Endothelial cell of umbilical vein (primary cell): Measurements from ENCODE around the gene FRRS1. TPM values are rescaled to one million over a fixed set of nuclear protein-coding genes. Genes with fewer than 3 reads are reported as not detected.

Experiments used
- BruUV-seq: library from RNA; stranded (reverse); fragments of 400-500 nt; replicated peaks from 2 replicates; lab custom pipeline; 2021; lab: Mats Ljungman, UMichigan
- CTCF ChIA-PET: fragments of 300-600, 350-600 bp; sonication (Branson Sonifier 250); formaldehyde crosslinking; loops from one replicate; lab custom pipeline; 2021; ENCODE audit warnings: antibody characterized with exemption, inconsistent platforms; lab: Charles Lee
- POLR2A ChIA-PET: fragments of 300-600, 350-600 bp; sonication (Branson Sonifier 250); formaldehyde crosslinking; loops from one replicate; lab custom pipeline; 2021; ENCODE audit warnings: antibody characterized with exemption, inconsistent platforms; lab: Charles Lee
- DNase-seq: peaks from one replicate; pipeline ENCODE4 v3.0.0-alpha.2; 2011; ENCODE audit warnings: low read depth, low spot score
- FAIRE-seq: peaks from 2 replicates; lab custom pipeline; 2011; peaks lifted over from hg19 to GRCh38; lab: Jason Lieb, UNC
- H2AFZ ChIP-seq: 2 replicates; pipeline ENCODE4 v1.6.0; 2012; ENCODE audit warnings: low read depth, low read length, control low read depth, inconsistent platforms
- H3K27ac ChIP-seq: 2 replicates; pipeline ENCODE4 v1.5.1; 2011; ENCODE audit warnings: low read depth, mild to moderate bottlenecking, control low read depth, low read length, moderate library complexity; ENCODE audit not compliant: insufficient read depth
- H3K27me3 ChIP-seq, 2 experiments: 2 replicates each; pipeline versions ENCODE4 v1.6.0 to v1.6.1; 2011; ENCODE audit warnings: low read length in 2 of 2, mixed read lengths in 1 of 2; ENCODE audit not compliant: control insufficient read depth in 2 of 2, insufficient read depth in 2 of 2
- H3K36me3 ChIP-seq, 2 experiments: 2 replicates in 1 of 2; 3 replicates in 1 of 2; pipeline ENCODE4 v1.5.1; 2011; ENCODE audit warnings: low read length in 2 of 2, mild to moderate bottlenecking in 1 of 2, moderate library complexity in 1 of 2; ENCODE audit not compliant: control insufficient read depth in 2 of 2, insufficient read depth in 2 of 2; ENCODE audit errors: extremely low read depth in 1 of 2
- H3K4me1 ChIP-seq: 3 replicates; pipeline ENCODE4 v1.5.1; 2011; ENCODE audit warnings: mild to moderate bottlenecking, low read length; ENCODE audit not compliant: control insufficient read depth, insufficient read depth; ENCODE audit errors: extremely low read depth
- H3K4me2 ChIP-seq: 2 replicates; pipeline ENCODE4 v1.6.1; 2011; ENCODE audit warnings: low read length, control low read depth, mixed read lengths; ENCODE audit not compliant: insufficient read depth
- H3K4me3 ChIP-seq, 3 experiments: fragments of 200-600 bp in 1 of 3; sonication (generic), shearing (Covaris generic) in 1 of 3; replicated peaks in 1 of 3; 2 replicates each; pipeline ENCODE4 v1.5.1; 2011 to 2016; ENCODE audit warnings: control low read depth in 3 of 3, low read length in 3 of 3, mild to moderate bottlenecking in 2 of 3, inconsistent platforms in 1 of 3, low read depth in 1 of 3, moderate library complexity in 1 of 3; ENCODE audit not compliant: insufficient read depth in 1 of 3
- H3K79me2 ChIP-seq: 2 replicates; pipeline ENCODE4 v1.6.0; 2012; ENCODE audit warnings: low read length, inconsistent platforms; ENCODE audit not compliant: control insufficient read depth, insufficient read depth
- H3K9ac ChIP-seq: replicated peaks from 2 replicates; pipeline ENCODE3; 2011; ENCODE audit warnings: low read length, control low read depth; ENCODE audit not compliant: insufficient read depth; ENCODE audit errors: extremely low read depth
- H3K9me1 ChIP-seq: replicated peaks from 3 replicates; pipeline ENCODE4 v1.6.0; 2011; ENCODE audit warnings: mild to moderate bottlenecking, low read length; ENCODE audit not compliant: control insufficient read depth, insufficient read depth; ENCODE audit errors: extremely low read depth
- H3K9me3 ChIP-seq: replicated peaks from 2 replicates; pipeline ENCODE4 v1.5.1; 2012; ENCODE audit warnings: low read length, inconsistent platforms; ENCODE audit not compliant: control insufficient read depth, insufficient read depth
- H4K20me1 ChIP-seq: replicated peaks from 2 replicates; pipeline ENCODE3; 2011; ENCODE audit warnings: mild to moderate bottlenecking, low read length; ENCODE audit not compliant: control insufficient read depth, insufficient read depth; ENCODE audit errors: extremely low read depth
- CTCF ChIP-seq, 2 donors: IDR thresholded peaks; 1 replicate in 1 of 2; 2 replicates in 1 of 2; pipeline ENCODE4 v1.5.1; 2011; ENCODE audit warnings: low read length in 2 of 2, mild to moderate bottlenecking in 2 of 2, moderate library complexity in 2 of 2, control low read depth in 1 of 2, inconsistent platforms in 1 of 2, low read depth in 1 of 2; ENCODE audit not compliant: insufficient read depth in 1 of 2; ENCODE audit errors: extremely low read depth in 1 of 2
- EZH2 ChIP-seq: IDR thresholded peaks from 2 replicates; pipeline ENCODE4 v1.6.1; 2012; ENCODE audit warnings: borderline replicate concordance, low read depth, mild to moderate bottlenecking, moderate library complexity, low read length, inconsistent platforms; ENCODE audit not compliant: severe bottlenecking
- FOS ChIP-seq: IDR thresholded peaks from 2 replicates; pipeline ENCODE4 v1.6.1; 2011; ENCODE audit warnings: mild to moderate bottlenecking, low read length, moderate library complexity, borderline replicate concordance; ENCODE audit not compliant: insufficient read depth
- GATA2 ChIP-seq: IDR thresholded peaks from 2 replicates; pipeline ENCODE4 v1.7.0; 2011; ENCODE audit warnings: low read depth, mild to moderate bottlenecking, moderate library complexity, mixed read lengths, low read length; ENCODE audit not compliant: insufficient read length, insufficient read depth
- JUN ChIP-seq: IDR thresholded peaks from 2 replicates; pipeline ENCODE4 v1.6.1; 2011; ENCODE audit warnings: borderline replicate concordance, low read depth; ENCODE audit not compliant: insufficient read length, insufficient read depth
- MAX ChIP-seq: IDR thresholded peaks from 2 replicates; pipeline ENCODE4 v1.6.1; 2011; ENCODE audit not compliant: insufficient read depth, insufficient read length
- MYC ChIP-seq: IDR thresholded peaks from one replicate; pipeline ENCODE4 v1.6.1; 2011; ENCODE audit warnings: mild to moderate bottlenecking, low read depth, low read length
- POLR2A ChIP-seq: IDR thresholded peaks from 2 replicates; pipeline ENCODE4 v1.6.1; 2012; ENCODE audit warnings: low read depth, mild to moderate bottlenecking, control low read depth, low read length
- POLR2AphosphoS5 ChIP-seq: IDR thresholded peaks from 2 replicates; pipeline ENCODE4 v1.6.1; 2012; ENCODE audit warnings: low read depth, mild to moderate bottlenecking, control low read depth, low read length, moderate library complexity; ENCODE audit not compliant: insufficient read depth
- dilution Hi-C: fragments of 300-500 bp; cut with MboI; formaldehyde crosslinking; loops from one replicate; pipeline ENCODE4 v1.15.0; 2019; ENCODE audit warnings: low sequenced_read_pairs; ENCODE audit not compliant: extremely low pct_ligation_motif_present
- intact Hi-C: fragments of 100-400 bp; cut with micrococcal nuclease; formaldehyde crosslinking; loops from one replicate; pipeline ENCODE4 v1.10.0; 2022
- polyA plus RNA-seq, 4 experiments: library from polyadenylated mRNA; depleted of rRNA in 3 of 4; stranded (reverse) in 3 of 4; unstranded in 1 of 4; fragments of >200 nt; gene quantifications; 2 replicates each; pipeline versions ENCODE4 v1.2.1 to v1.2.3, GENCODE V29; 2011 to 2012; ENCODE audit warnings: missing spikeins in 1 of 4
- total RNA-seq: library from RNA; stranded (reverse); gene quantifications from 2 replicates; pipeline ENCODE4 v1.2.3, GENCODE V29; 2021

FRRS1 gene
- total and polyA plus RNA-seq, 2 donors (not counting 3 experiments of a cell fraction or from before 2014, with no cell fraction given) = 1.1 to 3.1 TPM

- Histone ChIP-seq H3K9ac (no peak overlapping the region), H4K20me1 (no peaks in the 10 kb centered on the region), H3K79me2 (no peaks in the 10 kb centered on the region), H3K27ac (no peak overlapping the region), H3K36me3 (no peaks in the 10 kb centered on the region), H3K4me1 (no peaks in the 10 kb centered on the region), H3K4me3 (no peak overlapping the region), H3K27me3 (peaks cover 9 to 19% of the 10 kb centered on the region in 2 experiments), H2AFZ (no peak overlapping the region), H3K4me2 (no peak overlapping the region), H3K9me3 (no peaks in the 10 kb centered on the region), H3K9me1 (no peaks in the 10 kb centered on the region)
- DNase-seq = no peak
- no peak for TF ChIP-seq MYC
- no peak for TF ChIP-seq GATA2
- TF ChIP-seq CTCF (IDR thresholded peaks at IDR 0.05; ENCODE audit: extremely low read depth in 1 of 2, insufficient read depth in 1 of 2, low read depth in 1 of 2, low read length in 2 of 2) = no peak
- TF ChIP-seq FOS = no peak
- no peak for TF ChIP-seq MAX
- no peak for TF ChIP-seq POLR2A
- TF ChIP-seq POLR2AphosphoS5 = no peak
- no peak for TF ChIP-seq EZH2
- TF ChIP-seq JUN = no peak
- BruUV-seq = no TSS peak
- POLR2A ChIA-PET = no interaction called here
- CTCF ChIA-PET = no interaction called here
- FAIRE-seq = no peak
- dilution Hi-C loops = no loop called here
- intact Hi-C loops = no loop called here
Measured at GRCh38 chr1:99782920-99783319, 16.5 kb upstream of the FRRS1 start.
